Mesendoderm (in vitro differentiated cells): ENCODE results near the gene SLC25A12.

Experiments used
- DNase-seq: peaks from one replicate; pipeline ENCODE4 v3.0.0; 2013
- H2AK5ac ChIP-seq: 2 replicates; pipeline ENCODE4 v1.6.1; 2013; ENCODE audit warnings: low read length, inconsistent platforms
- H2BK120ac ChIP-seq: 2 replicates; pipeline ENCODE4 v1.6.1; 2013; ENCODE audit warnings: low read depth, mild to moderate bottlenecking, low read length, moderate library complexity, mixed read lengths
- H2BK15ac ChIP-seq: replicated peaks from 2 replicates; pipeline ENCODE4 v1.6.1; 2013; ENCODE audit warnings: low read depth, mild to moderate bottlenecking, moderate library complexity
- H2BK5ac ChIP-seq: 2 replicates; pipeline ENCODE4 v1.6.1; 2013; ENCODE audit warnings: low read length, inconsistent platforms
- H3K18ac ChIP-seq: 2 replicates; pipeline ENCODE4 v1.6.1; 2013; ENCODE audit warnings: mild to moderate bottlenecking, low read length, mixed read lengths
- H3K23ac ChIP-seq: one replicate; pipeline ENCODE4 v1.6.1; 2013; ENCODE audit warnings: low read length
- H3K27ac ChIP-seq: 2 replicates; pipeline ENCODE4 v1.5.1; 2013; ENCODE audit warnings: low read depth, mild to moderate bottlenecking, inconsistent platforms, low read length, moderate library complexity
- H3K27me3 ChIP-seq: 2 replicates; pipeline ENCODE4 v1.6.1; 2013; ENCODE audit warnings: low read length, control low read depth, mild to moderate bottlenecking, inconsistent platforms; ENCODE audit not compliant: insufficient read depth, poor library complexity
- H3K36me3 ChIP-seq: 2 replicates; pipeline ENCODE4 v1.6.1; 2013; ENCODE audit warnings: low read length, inconsistent platforms; ENCODE audit not compliant: control insufficient read depth, insufficient read depth
- H3K4ac ChIP-seq: one replicate; pipeline ENCODE4 v1.6.1; 2013; ENCODE audit warnings: low read depth, mild to moderate bottlenecking, low read length, moderate library complexity
- H3K4me1 ChIP-seq: 2 replicates; pipeline ENCODE4 v1.6.1; 2013; ENCODE audit warnings: low read depth, low read length, inconsistent platforms; ENCODE audit not compliant: control insufficient read depth
- H3K4me2 ChIP-seq: 2 replicates; pipeline ENCODE4 v1.6.1; 2013; ENCODE audit warnings: low read length
- H3K4me3 ChIP-seq: 2 replicates; pipeline ENCODE4 v1.5.1; 2013; ENCODE audit warnings: mild to moderate bottlenecking, low read length
- H3K56ac ChIP-seq: one replicate; pipeline ENCODE4 v1.6.1; 2013; ENCODE audit warnings: low read length
- H3K79me1 ChIP-seq: 2 replicates; pipeline ENCODE4 v1.6.1; 2013; ENCODE audit warnings: low read length, inconsistent platforms
- H3K79me2 ChIP-seq: 2 replicates; pipeline ENCODE4 v1.6.1; 2013; ENCODE audit warnings: mild to moderate bottlenecking, low read length; ENCODE audit not compliant: control insufficient read depth, insufficient read depth
- H3K9ac ChIP-seq: 2 replicates; pipeline ENCODE4 v1.6.1; 2013; ENCODE audit warnings: low read length, inconsistent platforms
- H4K5ac ChIP-seq: one replicate; pipeline ENCODE4 v1.6.1; 2013; ENCODE audit warnings: low read length
- H4K8ac ChIP-seq: one replicate; pipeline ENCODE4 v1.6.1; 2013; ENCODE audit warnings: low read depth, mild to moderate bottlenecking, control low read depth, low read length, moderate library complexity
- WGBS: extraction: QIAGEN DNeasy Blood & Tissue Kit; methylation state at CpG from one replicate; pipeline ENCODE4 v1.1.7; 2013; ENCODE audit warnings: low lambda C conversion rate, missing lambda C conversion rate; ENCODE audit not compliant: insufficient coverage; ENCODE audit errors: extremely low coverage; 5-methylcytosine and 5-hydroxymethylcytosine counted together

SLC25A12 gene

GRCh38 chr2:171924170-171924942, 30.3 kb upstream of the SLC25A12 start:
- peaks cover 11% of the 10 kb centered on the region for H3K79me2 ChIP-seq
- H4K8ac ChIP-seq = no peak overlapping the region
- H3K4ac ChIP-seq = no peak overlapping the region
- no peaks in the 10 kb centered on the region for H3K4me1 ChIP-seq
- H3K9ac ChIP-seq = no peak overlapping the region
- H2AK5ac ChIP-seq = no peak overlapping the region
- no peak overlapping the region for H3K23ac ChIP-seq
- peak; percentile 37 for DNase-seq
- no CpG with 5 or more reads among the region's 17 CpGs for WGBS
- peaks cover 3% of the 10 kb centered on the region for H3K79me1 ChIP-seq
- no peak overlapping the region for H3K18ac ChIP-seq
- no peak overlapping the region for H2BK15ac ChIP-seq
- no peak overlapping the region for H3K4me2 ChIP-seq
- H3K4me3 ChIP-seq = no peak overlapping the region
- H2BK120ac ChIP-seq = no peak overlapping the region
- no peaks in the 10 kb centered on the region for H3K27me3 ChIP-seq
- no peak overlapping the region for H2BK5ac ChIP-seq
- H3K56ac ChIP-seq = no peak overlapping the region
- no peaks in the 10 kb centered on the region for H3K36me3 ChIP-seq
- no peak overlapping the region for H3K27ac ChIP-seq
- no peak overlapping the region for H4K5ac ChIP-seq

- Histone ChIP-seq H2BK120ac (no peak overlapping the region), H4K8ac (no peak overlapping the region), H3K4ac (no peak overlapping the region), H3K79me1 (peaks cover 3% of the 10 kb centered on the region), H3K18ac (no peak overlapping the region), H3K56ac (peak overlapping the region; percentile 98), H3K79me2 (peaks cover 11% of the 10 kb centered on the region), H3K27ac (no peak overlapping the region), H3K23ac (no peak overlapping the region), H2BK15ac (no peak overlapping the region), H3K4me1 (no peaks in the 10 kb centered on the region), H3K9ac (peak overlapping the region; percentile 94), H3K36me3 (no peaks in the 10 kb centered on the region), H2BK5ac (no peak overlapping the region), H2AK5ac (no peak overlapping the region), H3K4me3 (peak overlapping the region; percentile 11), H3K27me3 (no peaks in the 10 kb centered on the region), H4K5ac (no peak overlapping the region), H3K4me2 (peak overlapping the region; percentile 23)
- no peak for DNase-seq
- no CpG with 5 or more reads among the region's 13 CpGs for WGBS
Observed at GRCh38 chr2:171923206-171923605, 29.2 kb upstream of the SLC25A12 start.

- no peaks in the 10 kb centered on the region for H3K36me3 ChIP-seq
Observed at GRCh38 chr2:171922230-171923022, 28.4 kb upstream of the SLC25A12 start, which contains the start of gene HAT1. TSS of gene HAT1 (plus strand) at chr2:171922461. CDS start at chr2:171922501, 40 bp downstream.

GRCh38 chr2:171921970-171922229, 27.9 kb upstream of the SLC25A12 start:
- H4K8ac ChIP-seq = no peak overlapping the region
- peak overlapping the region; percentile 27 for H3K9ac ChIP-seq
- H3K18ac ChIP-seq = no peak overlapping the region
- DNase-seq = no peak
- peak overlapping the region; percentile 45 for H3K56ac ChIP-seq
- H3K4me1 ChIP-seq = no peaks in the 10 kb centered on the region
- no peak overlapping the region for H3K27ac ChIP-seq
- H3K79me2 ChIP-seq = peaks cover 11% of the 10 kb centered on the region
- no peak overlapping the region for H3K23ac ChIP-seq
- WGBS = no CpG with 5 or more reads among the region's 5 CpGs
- H4K5ac ChIP-seq = no peak overlapping the region
- H3K4me2 ChIP-seq = peak overlapping the region; percentile 28
- H3K4ac ChIP-seq = no peak overlapping the region
- no peak overlapping the region for H2BK120ac ChIP-seq
- peaks cover 3% of the 10 kb centered on the region for H3K79me1 ChIP-seq
- H2AK5ac ChIP-seq = no peak overlapping the region
- no peak overlapping the region for H2BK15ac ChIP-seq
- H3K4me3 ChIP-seq = no peak overlapping the region
- no peaks in the 10 kb centered on the region for H3K36me3 ChIP-seq
- H3K27me3 ChIP-seq = no peaks in the 10 kb centered on the region
- H2BK5ac ChIP-seq = no peak overlapping the region

More at GRCh38 chr2:171922230-171923022, 28.4 kb upstream of the SLC25A12 start, which contains the start of gene HAT1:
- Histone ChIP-seq H3K4me2 (peak within 1 kb of the TSS; percentile 92), H3K4ac (no peak within 1 kb of the TSS), H3K79me1 (peaks cover 3% of the 10 kb centered on the region), H4K8ac (peak within 1 kb of the TSS; percentile 87), H3K4me1 (no peaks in the 10 kb centered on the region), H3K27ac (peak within 1 kb of the TSS; percentile 84), H3K9ac (peak within 1 kb of the TSS; percentile 94), H2AK5ac (no peak within 1 kb of the TSS), H2BK5ac (peak within 1 kb of the TSS; percentile 73), H3K4me3 (peak within 1 kb of the TSS; percentile 100), H3K23ac (peak within 1 kb of the TSS; percentile 80), H3K18ac (peak within 1 kb of the TSS; percentile 57), H3K56ac (peak within 1 kb of the TSS; percentile 98), H2BK120ac (no peak within 1 kb of the TSS), H2BK15ac (no peak within 1 kb of the TSS), H4K5ac (no peak within 1 kb of the TSS), H3K79me2 (peaks cover 11% of the 10 kb centered on the region), H3K27me3 (no peaks in the 10 kb centered on the region)
- WGBS = no CpG with 5 or more reads among the region's 61 CpGs
- peak; percentile 99 for DNase-seq

- WGBS = no CpG with 5 or more reads among the region's 2 CpGs
Observed at GRCh38 chr2:171919453-171919852, 25.4 kb upstream of the SLC25A12 start.

More at GRCh38 chr2:171919453-171919852, 25.4 kb upstream of the SLC25A12 start:
- Histone ChIP-seq H3K4me2 (no peak overlapping the region), H3K18ac (no peak overlapping the region), H3K56ac (no peak overlapping the region), H3K4ac (no peak overlapping the region), H3K23ac (no peak overlapping the region), H3K27ac (no peak overlapping the region), H2AK5ac (no peak overlapping the region), H3K79me1 (peaks cover 3% of the 10 kb centered on the region), H3K36me3 (no peaks in the 10 kb centered on the region), H2BK120ac (no peak overlapping the region), H3K79me2 (peaks cover 11% of the 10 kb centered on the region), H2BK5ac (no peak overlapping the region), H3K9ac (no peak overlapping the region), H4K5ac (no peak overlapping the region), H4K8ac (peak overlapping the region; percentile 56), H3K4me1 (no peaks in the 10 kb centered on the region), H3K27me3 (no peaks in the 10 kb centered on the region), H3K4me3 (no peak overlapping the region), H2BK15ac (no peak overlapping the region)
- DNase-seq = no peak
